ENCODE data around the gene ANKRD11. TPM values are rescaled to one million over a fixed set of nuclear protein-coding genes. Genes with fewer than 3 reads are reported as not detected.
A peak's percentile ranks its signal among the peaks of the same experiment; 100 is the strongest.
"Not testable (repeated sequence)": the region's sequence is repeated elsewhere in the genome, so short reads cannot be mapped to it uniquely, and the experiment has no call there.

The ANKRD11 gene
- total RNA-seq, 2 experiments from 2014 or later: 157 to 175 TPM

- ChIA-PET POLR2A (interaction anchor here (1.1 kb wide), 1 partner anchor 15 kb away, joined by 4 read pairs; no protein-coding TSS in a partner anchor), CTCF (interaction anchor here (0.6 to 0.7 kb wide), 2 partner anchors 42 to 81 kb away, joined by 3 read pairs; no protein-coding TSS in a partner anchor)
- Mint-ChIP-seq H3K27ac (peak overlapping the region; percentile 8), H3K4me3 (no peak overlapping the region), H3K27me3 (ENCODE audit: low read depth) (no peaks in the 10 kb centered on the region), H3K4me1 (ENCODE audit: low read depth) (peaks cover 89% of the 10 kb centered on the region), H3K9me3 (ENCODE audit: insufficient read depth) (peaks cover 3% of the 10 kb centered on the region), H3K36me3 (ENCODE audit: low read depth) (peaks cover 36% of the 10 kb centered on the region)
- ATAC-seq: peak; percentile 13
- no peak for DNase-seq
Observed at GRCh38 chr16:89476379-89476778, 14.0 kb downstream of the ANKRD11 start.

GRCh38 chr16:89475144-89475543 lies 15.2 kb downstream of the ANKRD11 start:
- Mint-ChIP-seq H3K27me3 (ENCODE audit: low read depth) (no peaks in the 10 kb centered on the region), H3K36me3 (ENCODE audit: low read depth) (peaks cover 31% of the 10 kb centered on the region), H3K27ac (no peak overlapping the region), H3K4me3 (no peak overlapping the region), H3K4me1 (ENCODE audit: low read depth) (peaks cover 89% of the 10 kb centered on the region), H3K9me3 (ENCODE audit: insufficient read depth) (peaks cover 3% of the 10 kb centered on the region)
- ChIA-PET CTCF (interaction anchor here (1.4 to 1.5 kb wide), 2 partner anchors 34 to 159 kb away, joined by 3 read pairs; no protein-coding TSS in a partner anchor), POLR2A (interaction anchor here (0.6 to 0.9 kb wide), 2 partner anchors 10 to 28 kb away, joined by 3 to 4 read pairs; no protein-coding TSS in a partner anchor)
- DNase-seq: no peak
- no peak for ATAC-seq

DNA sequence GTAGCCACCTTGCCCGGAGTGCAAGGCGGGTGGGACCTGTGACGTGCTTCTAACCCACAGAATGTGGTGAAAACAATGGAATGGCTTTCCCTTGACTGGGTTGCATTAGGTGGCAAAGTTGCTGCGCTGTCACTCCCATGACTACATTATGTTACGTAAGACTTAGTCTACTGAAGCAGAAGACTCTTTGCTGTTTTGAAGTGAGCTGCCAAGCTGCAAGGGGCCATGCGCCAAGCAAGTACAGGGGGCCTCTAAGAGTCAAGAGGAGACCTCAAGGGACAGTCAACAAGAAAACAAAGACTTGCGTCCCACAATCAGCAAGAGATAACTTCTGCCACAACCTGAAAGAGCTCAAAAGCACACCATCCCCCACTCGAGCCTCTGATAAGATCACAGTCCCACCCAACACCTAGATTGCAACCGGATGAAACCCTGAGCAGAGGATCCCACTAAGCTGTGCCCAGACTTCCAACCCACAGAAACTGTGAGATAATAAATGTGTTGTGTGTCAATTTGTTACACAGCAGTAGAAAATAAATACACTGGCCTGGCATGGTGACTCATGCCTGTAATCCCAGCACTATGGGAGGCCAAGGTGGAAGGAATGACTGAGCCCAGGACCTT lies 16.5 kb downstream of the ANKRD11 start:
- ChIA-PET CTCF (interaction anchor here (1.4 to 1.5 kb wide), 2 partner anchors 35 to 158 kb away, joined by 3 read pairs; no protein-coding TSS in a partner anchor), POLR2A (interaction anchor here (0.5 kb wide), 1 partner anchor 160 kb away, joined by 3 read pairs; no protein-coding TSS in a partner anchor)
- ATAC-seq (peak; percentile 29), DNase-seq (no peak)
- peaks cover 36% of the 10 kb centered on the region for H3K36me3 Mint-ChIP-seq (ENCODE audit: low read depth)
- H3K27ac Mint-ChIP-seq: peak overlapping the region; percentile 53
- H3K4me3 Mint-ChIP-seq: no peak overlapping the region
- H3K9me3 Mint-ChIP-seq (ENCODE audit: insufficient read depth): peaks cover 3% of the 10 kb centered on the region
- H3K4me1 Mint-ChIP-seq (ENCODE audit: low read depth): peaks cover 88% of the 10 kb centered on the region
- H3K27me3 Mint-ChIP-seq (ENCODE audit: low read depth): no peaks in the 10 kb centered on the region

- H3K4me1 Mint-ChIP-seq (ENCODE audit: low read depth): peaks cover 83% of the 10 kb centered on the region
- ATAC-seq (no peak), DNase-seq (no peak)
- H3K27me3 Mint-ChIP-seq (ENCODE audit: low read depth): no peaks in the 10 kb centered on the region
- H3K4me3 Mint-ChIP-seq: no peak overlapping the region
- H3K36me3 Mint-ChIP-seq (ENCODE audit: low read depth): peaks cover 36% of the 10 kb centered on the region
- ChIA-PET CTCF (interaction anchor here (1.2 to 2.7 kb wide), 5 partner anchors 10 to 65 kb away, joined by 3 to 13 read pairs (median 6); no protein-coding TSS in a partner anchor), POLR2A (interaction anchor here (0.5 to 2.6 kb wide), 3 partner anchors 8 to 159 kb away, joined by 3 to 16 read pairs (median 7); no protein-coding TSS in a partner anchor)
- peak overlapping the region; percentile 51 for H3K27ac Mint-ChIP-seq
- H3K9me3 Mint-ChIP-seq (ENCODE audit: insufficient read depth): peaks cover 3% of the 10 kb centered on the region
Observed at GRCh38 chr16:89473136-89473712, 17.1 kb downstream of the ANKRD11 start.

DNA sequence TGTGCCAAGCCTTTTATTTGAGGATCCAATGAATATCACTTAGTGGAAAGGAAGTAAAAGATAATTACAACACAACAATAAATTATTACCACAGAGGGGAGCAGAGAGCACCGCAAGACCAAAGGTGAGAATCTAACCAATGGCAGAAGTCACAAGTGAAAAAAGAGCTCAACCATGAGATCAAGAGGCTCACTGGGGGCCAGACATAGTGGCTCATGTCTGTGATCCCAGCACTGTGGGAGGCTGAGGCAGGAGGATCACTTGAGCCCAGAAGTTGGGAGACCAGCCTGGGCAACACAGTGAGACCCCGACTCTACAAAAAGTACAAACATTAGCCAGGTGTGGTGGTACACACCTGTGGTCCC lies 17.7 kb downstream of the ANKRD11 start:
- Mint-ChIP-seq H3K36me3 (ENCODE audit: low read depth) (peaks cover 37% of the 10 kb centered on the region), H3K27me3 (ENCODE audit: low read depth) (no peaks in the 10 kb centered on the region), H3K9me3 (ENCODE audit: insufficient read depth) (peaks cover 3% of the 10 kb centered on the region), H3K4me3 (no peak overlapping the region), H3K27ac (peak overlapping the region; percentile 16), H3K4me1 (ENCODE audit: low read depth) (peaks cover 83% of the 10 kb centered on the region)
- no peak for DNase-seq
- ChIA-PET POLR2A (interaction anchor here (1.2 to 2.6 kb wide), 2 partner anchors 9 to 12 kb away, joined by 7 to 16 read pairs; no protein-coding TSS in a partner anchor), CTCF (interaction anchor here (1.2 to 2.7 kb wide), 5 partner anchors 10 to 65 kb away, joined by 3 to 13 read pairs (median 6); no protein-coding TSS in a partner anchor)
- no peak for ATAC-seq

GRCh38 chr16:89467382-89467781 lies 23.0 kb downstream of the ANKRD11 start:
- CTCF ChIA-PET: interaction anchor here (1.1 to 1.4 kb wide), 2 partner anchors 12 to 58 kb away, joined by 5 read pairs; no protein-coding TSS in a partner anchor
- H3K27ac Mint-ChIP-seq: no peak overlapping the region

GRCh38 chr16:89466920-89467319 lies 23.4 kb downstream of the ANKRD11 start:
- no peak overlapping the region for H3K27ac Mint-ChIP-seq
- ChIA-PET CTCF (interaction anchor here (1.1 to 1.4 kb wide), 2 partner anchors 11 to 58 kb away, joined by 5 read pairs; no protein-coding TSS in a partner anchor), POLR2A (interaction anchor here (0.6 to 1.4 kb wide), 2 partner anchors 9 to 21 kb away, joined by 3 read pairs; no protein-coding TSS in a partner anchor)
- no peaks in the 10 kb centered on the region for H3K9me3 Mint-ChIP-seq (ENCODE audit: insufficient read depth)
- H3K36me3 Mint-ChIP-seq (ENCODE audit: low read depth): peaks cover 31% of the 10 kb centered on the region
- peaks cover 55% of the 10 kb centered on the region for H3K4me1 Mint-ChIP-seq (ENCODE audit: low read depth)
- H3K27me3 Mint-ChIP-seq (ENCODE audit: low read depth): no peaks in the 10 kb centered on the region
- H3K4me3 Mint-ChIP-seq: no peak overlapping the region
- DNase-seq (no peak), ATAC-seq (no peak)

More at GRCh38 chr16:89467382-89467781, 23.0 kb downstream of the ANKRD11 start:
- no peak for ATAC-seq
- POLR2A ChIA-PET: interaction anchor here (1.4 kb wide), 1 partner anchor 21 kb away, joined by 3 read pairs; no protein-coding TSS in a partner anchor
- Mint-ChIP-seq H3K4me1 (ENCODE audit: low read depth) (peaks cover 59% of the 10 kb centered on the region), H3K4me3 (no peak overlapping the region), H3K27me3 (ENCODE audit: low read depth) (no peaks in the 10 kb centered on the region), H3K36me3 (ENCODE audit: low read depth) (peaks cover 36% of the 10 kb centered on the region), H3K9me3 (ENCODE audit: insufficient read depth) (no peaks in the 10 kb centered on the region)
- DNase-seq: no peak

DNA sequence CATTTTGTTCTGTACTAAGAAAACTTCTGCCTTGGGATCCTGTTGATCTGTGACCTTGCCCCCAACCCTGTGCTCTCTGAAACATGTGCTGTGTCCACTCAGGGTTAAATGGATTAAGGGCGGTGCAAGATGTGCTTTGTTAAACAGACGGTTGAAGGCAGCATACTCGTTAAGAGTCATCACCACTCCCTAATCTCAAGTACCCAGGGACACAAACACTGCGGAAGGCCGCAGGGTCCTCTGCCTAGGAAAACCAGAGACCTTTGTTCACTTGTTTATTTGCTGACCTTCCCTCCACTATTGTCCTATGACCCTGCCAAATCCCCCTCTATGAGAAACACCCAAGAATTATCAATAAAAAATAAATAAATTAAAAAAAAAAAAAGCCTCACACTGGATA lies 27.0 kb downstream of the ANKRD11 start:
- H3K27ac Mint-ChIP-seq; CTCF ChIA-PET; ATAC-seq; H3K4me3 Mint-ChIP-seq; DNase-seq; POLR2A ChIA-PET; H3K27me3 Mint-ChIP-seq (ENCODE audit: low read depth); H3K9me3 Mint-ChIP-seq (ENCODE audit: insufficient read depth): not testable (repeated sequence)
- Mint-ChIP-seq H3K36me3 (ENCODE audit: low read depth) (peaks cover 34% of the 10 kb centered on the region), H3K4me1 (ENCODE audit: low read depth) (peaks cover 60% of the 10 kb centered on the region)

DNA sequence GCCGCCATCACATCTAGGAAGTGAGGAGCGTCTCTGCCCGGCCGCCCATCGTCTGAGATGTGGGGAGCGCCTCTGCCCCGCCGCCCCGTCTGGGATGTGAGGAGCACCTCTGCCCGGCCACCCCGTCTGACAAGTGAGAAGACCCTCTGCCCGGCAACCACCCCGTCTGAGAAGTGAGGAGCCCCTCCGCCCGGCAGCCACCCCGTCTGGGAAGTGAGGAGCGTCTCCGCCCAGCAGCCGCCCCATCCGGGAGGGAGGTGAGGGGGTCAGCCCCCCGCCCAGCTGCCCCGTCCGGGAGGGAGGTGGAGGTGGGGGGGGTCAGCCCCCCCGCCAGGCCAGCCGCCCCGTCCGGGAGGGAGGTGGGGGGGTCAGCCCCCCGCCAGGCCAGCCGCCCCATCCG lies 27.7 kb downstream of the ANKRD11 start:
- H3K4me3 Mint-ChIP-seq; H3K27me3 Mint-ChIP-seq (ENCODE audit: low read depth); H3K27ac Mint-ChIP-seq; DNase-seq; CTCF ChIA-PET; POLR2A ChIA-PET; ATAC-seq; H3K9me3 Mint-ChIP-seq (ENCODE audit: insufficient read depth): not testable (repeated sequence)
- H3K4me1 Mint-ChIP-seq (ENCODE audit: low read depth): peaks cover 56% of the 10 kb centered on the region
- peaks cover 35% of the 10 kb centered on the region for H3K36me3 Mint-ChIP-seq (ENCODE audit: low read depth)

DNA sequence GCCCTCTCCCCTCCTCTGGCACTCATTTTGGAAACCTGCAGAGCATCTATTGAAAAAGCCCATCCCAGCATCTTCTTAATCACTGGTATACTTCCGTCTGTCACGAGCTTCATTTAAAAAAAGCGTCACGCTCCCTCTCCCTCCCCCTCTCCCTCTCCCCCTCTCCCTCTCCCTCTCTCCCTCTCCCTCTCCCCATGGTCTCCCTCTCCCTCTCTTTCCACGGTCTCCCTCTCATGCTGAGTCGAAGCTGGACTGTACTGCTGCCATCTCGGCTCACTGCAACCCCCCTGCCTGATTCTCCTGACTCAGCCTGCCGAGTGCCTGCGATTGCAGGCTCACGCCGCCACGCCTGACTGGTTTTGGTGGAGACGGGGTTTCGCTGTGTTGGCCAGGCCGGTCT lies 28.5 kb downstream of the ANKRD11 start:
- Mint-ChIP-seq H3K36me3 (ENCODE audit: low read depth) (peaks cover 35% of the 10 kb centered on the region), H3K4me1 (ENCODE audit: low read depth) (peaks cover 52% of the 10 kb centered on the region)
- H3K9me3 Mint-ChIP-seq (ENCODE audit: insufficient read depth); POLR2A ChIA-PET; H3K4me3 Mint-ChIP-seq; DNase-seq; CTCF ChIA-PET; H3K27ac Mint-ChIP-seq; H3K27me3 Mint-ChIP-seq (ENCODE audit: low read depth); ATAC-seq: not testable (repeated sequence)

DNA sequence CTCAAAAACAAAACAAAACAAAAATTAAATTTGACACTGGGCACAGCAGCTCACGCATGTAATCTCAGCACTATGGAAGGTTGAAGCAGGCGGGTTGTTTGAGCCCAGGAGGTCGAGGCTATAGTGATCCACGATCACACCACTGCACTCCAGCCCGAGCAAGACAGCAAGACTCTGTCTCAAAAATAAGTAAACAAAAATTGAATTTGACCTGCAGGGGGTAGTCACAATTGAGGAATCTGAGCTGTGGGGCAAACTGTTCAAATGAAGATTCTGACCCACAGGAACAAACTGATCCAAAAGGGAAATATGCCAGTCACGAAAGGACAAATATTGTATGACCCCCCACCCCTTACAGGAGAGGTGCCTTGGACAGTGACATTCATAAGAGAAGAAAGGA lies 29.8 kb downstream of the ANKRD11 start:
- DNase-seq (no peak), ATAC-seq (peak; percentile 32)
- H3K4me1 Mint-ChIP-seq (ENCODE audit: low read depth): peaks cover 54% of the 10 kb centered on the region
- ChIA-PET CTCF (interaction anchor here (1.4 to 1.5 kb wide), 2 partner anchors 14 to 18 kb away, joined by 3 to 5 read pairs; no protein-coding TSS in a partner anchor), POLR2A (no interaction called here)
- H3K27me3 Mint-ChIP-seq (ENCODE audit: low read depth): no peaks in the 10 kb centered on the region
- no peak overlapping the region for H3K27ac Mint-ChIP-seq
- no peaks in the 10 kb centered on the region for H3K9me3 Mint-ChIP-seq (ENCODE audit: insufficient read depth)
- H3K4me3 Mint-ChIP-seq: no peak overlapping the region
- H3K36me3 Mint-ChIP-seq (ENCODE audit: low read depth): peaks cover 37% of the 10 kb centered on the region

DNA sequence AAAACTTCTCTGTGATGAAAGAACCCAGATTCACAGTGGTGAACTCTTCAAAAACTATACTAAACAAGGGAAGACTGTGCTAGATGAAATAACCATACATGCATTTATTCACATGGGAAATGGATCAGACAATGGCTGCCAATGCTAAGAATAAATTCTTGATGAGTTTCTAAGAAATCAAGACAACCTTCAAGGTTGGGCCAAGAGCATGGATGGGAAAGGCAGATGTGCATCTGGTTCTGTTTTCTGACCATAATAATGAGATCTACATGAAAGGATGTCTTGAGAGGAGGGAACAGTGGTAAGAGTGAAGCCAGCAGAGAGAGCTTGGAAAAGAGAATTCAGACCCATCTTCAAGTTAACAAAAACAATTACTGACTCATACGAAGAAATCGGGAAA lies 31.4 kb downstream of the ANKRD11 start:
- CTCF ChIA-PET: no interaction called here
- ATAC-seq (no peak), DNase-seq (no peak)
- Mint-ChIP-seq H3K9me3 (ENCODE audit: insufficient read depth) (no peaks in the 10 kb centered on the region), H3K36me3 (ENCODE audit: low read depth) (peaks cover 31% of the 10 kb centered on the region), H3K4me3 (no peak overlapping the region), H3K27me3 (ENCODE audit: low read depth) (no peaks in the 10 kb centered on the region), H3K4me1 (ENCODE audit: low read depth) (peaks cover 54% of the 10 kb centered on the region), H3K27ac (peak overlapping the region; percentile 35)
- POLR2A ChIA-PET: no interaction called here

Measured in activated CD8-positive, alpha-beta T cell treated with anti-CD3 and anti-CD28 coated beads, Interleukin-2, amount 10 ng/mL, durations not matched to agents 7 days and 5 days (primary cell).